GM12801 (cell line): ENCODE data around the gene CCDC126.

ENCODE experiments used
- CTCF ChIP-seq: IDR thresholded peaks from one replicate; pipeline ENCODE4 v1.5.1; 2011; ENCODE audit warnings: control low read depth; ENCODE audit not compliant: insufficient read length; ENCODE audit errors: extremely low read depth

CCDC126 gene

GRCh38 chr7:23689165-23689564 lies 92.0 kb downstream of the CCDC126 start:
- TF ChIP-seq CTCF = no peak

GRCh38 chr7:23691320-23691719 lies 94.1 kb downstream of the CCDC126 start:
- no peak for TF ChIP-seq CTCF

GRCh38 chr7:23693224-23693623 lies 96.0 kb downstream of the CCDC126 start:
- TF ChIP-seq CTCF = no peak
